Measurements from ENCODE around the gene PARD6B. TPM values are rescaled to one million over a fixed set of nuclear protein-coding genes. Genes with fewer than 3 reads are reported as not detected.
"Not testable (repeated sequence)": the region's sequence is repeated elsewhere in the genome, so short reads cannot be mapped to it uniquely, and the experiment has no call there.

The PARD6B gene
- polyA plus RNA-seq, 1 donor: 10.9 TPM

GRCh38 chr20:50800986-50801746 lies 69.8 kb downstream of the PARD6B start:
- H3K9me3 ChIP-seq (ENCODE audit: control insufficient read depth, low read depth, low read length); H3K4me3 ChIP-seq (ENCODE audit: low read length); H3K27me3 ChIP-seq (ENCODE audit: control insufficient read depth, insufficient read depth, low read length); H3K27ac ChIP-seq (ENCODE audit: low read length); H3K36me3 ChIP-seq (ENCODE audit: control insufficient read depth, insufficient read depth, low read length); DNase-seq; H3K4me1 ChIP-seq (ENCODE audit: control insufficient read depth, insufficient read depth, low read length): not testable (repeated sequence)
- WGBS (ENCODE audit: insufficient coverage, low lambda C conversion rate): 90% methylated on average over 2 of the region's 13 CpGs

DNA sequence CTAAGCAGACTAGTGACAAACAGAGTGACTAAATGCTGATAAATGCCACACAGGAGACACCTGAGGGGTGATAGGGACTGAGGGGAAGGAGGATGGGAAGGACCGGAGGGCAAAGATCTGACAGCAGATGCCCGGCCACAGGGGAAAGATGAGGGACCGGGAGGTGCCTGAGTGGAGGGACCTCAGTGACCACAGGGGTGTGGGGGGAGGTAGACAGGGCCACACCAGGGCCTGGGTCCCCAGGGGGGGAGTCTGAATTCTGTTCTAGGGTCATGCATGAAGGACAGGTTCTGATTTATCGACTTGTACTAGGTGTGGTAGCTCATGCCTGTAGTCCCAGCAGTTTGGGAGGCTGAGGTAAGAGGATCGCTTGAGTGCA lies 70.4 kb downstream of the PARD6B start:
- H3K4me1 ChIP-seq (ENCODE audit: control insufficient read depth, insufficient read depth, low read length): no peaks in the 10 kb centered on the region
- no peak overlapping the region for H3K4me3 ChIP-seq (ENCODE audit: low read length)
- no peaks in the 10 kb centered on the region for H3K9me3 ChIP-seq (ENCODE audit: control insufficient read depth, low read depth, low read length)
- H3K27ac ChIP-seq (ENCODE audit: low read length): no peak overlapping the region
- no peaks in the 10 kb centered on the region for H3K36me3 ChIP-seq (ENCODE audit: control insufficient read depth, insufficient read depth, low read length)
- WGBS (ENCODE audit: insufficient coverage, low lambda C conversion rate): no CpG with 5 or more reads among the region's 5 CpGs
- no peaks in the 10 kb centered on the region for H3K27me3 ChIP-seq (ENCODE audit: control insufficient read depth, insufficient read depth, low read length)
- no peak for DNase-seq

DNA sequence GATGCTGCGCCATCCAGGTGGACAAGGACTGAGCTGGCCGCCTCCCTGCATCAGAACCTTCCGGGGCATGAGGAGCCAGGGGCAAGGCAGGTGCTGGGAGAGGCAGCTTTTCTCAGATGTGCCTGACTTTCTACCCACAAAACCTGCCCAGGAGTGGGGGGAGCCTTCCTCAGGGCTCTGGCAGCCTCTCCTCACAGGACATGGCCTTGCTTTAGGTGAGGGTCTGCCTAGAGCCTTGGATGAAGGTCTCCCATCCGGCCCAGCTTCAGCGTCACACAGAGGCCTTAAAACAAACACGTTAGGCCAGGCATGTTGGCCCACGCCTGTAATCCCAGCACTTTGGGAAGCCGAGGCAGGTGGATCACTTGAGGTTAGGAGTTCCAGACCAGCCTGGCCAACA lies 70.9 kb downstream of the PARD6B start:
- H3K4me1 ChIP-seq (ENCODE audit: control insufficient read depth, insufficient read depth, low read length): no peaks in the 10 kb centered on the region
- DNase-seq: no peak
- no peaks in the 10 kb centered on the region for H3K27me3 ChIP-seq (ENCODE audit: control insufficient read depth, insufficient read depth, low read length)
- H3K9me3 ChIP-seq (ENCODE audit: control insufficient read depth, low read depth, low read length): no peaks in the 10 kb centered on the region
- WGBS (ENCODE audit: insufficient coverage, low lambda C conversion rate): no CpG with 5 or more reads among the region's 8 CpGs
- no peak overlapping the region for H3K27ac ChIP-seq (ENCODE audit: low read length)
- H3K4me3 ChIP-seq (ENCODE audit: low read length): no peak overlapping the region
- H3K36me3 ChIP-seq (ENCODE audit: control insufficient read depth, insufficient read depth, low read length): no peaks in the 10 kb centered on the region

- WGBS (ENCODE audit: insufficient coverage, low lambda C conversion rate): 89% methylated on average over 3 of the region's 11 CpGs
- H3K4me3 ChIP-seq (ENCODE audit: low read length): no peak overlapping the region
- no peaks in the 10 kb centered on the region for H3K4me1 ChIP-seq (ENCODE audit: control insufficient read depth, insufficient read depth, low read length)
- no peak overlapping the region for H3K27ac ChIP-seq (ENCODE audit: low read length)
- no peaks in the 10 kb centered on the region for H3K27me3 ChIP-seq (ENCODE audit: control insufficient read depth, insufficient read depth, low read length)
- H3K36me3 ChIP-seq (ENCODE audit: control insufficient read depth, insufficient read depth, low read length): no peaks in the 10 kb centered on the region
- no peak for DNase-seq
- H3K9me3 ChIP-seq (ENCODE audit: control insufficient read depth, low read depth, low read length): no peaks in the 10 kb centered on the region
Measured at GRCh38 chr20:50804437-50805348, 73.3 kb downstream of the PARD6B start.

- Histone ChIP-seq H3K36me3 (ENCODE audit: control insufficient read depth, insufficient read depth, low read length) (no peaks in the 10 kb centered on the region), H3K9me3 (ENCODE audit: control insufficient read depth, low read depth, low read length) (no peaks in the 10 kb centered on the region), H3K4me1 (ENCODE audit: control insufficient read depth, insufficient read depth, low read length) (no peaks in the 10 kb centered on the region), H3K27me3 (ENCODE audit: control insufficient read depth, insufficient read depth, low read length) (no peaks in the 10 kb centered on the region), H3K4me3 (ENCODE audit: low read length) (no peak overlapping the region), H3K27ac (ENCODE audit: low read length) (no peak overlapping the region)
- no peak for DNase-seq
- no CpG with 5 or more reads among the region's 1 CpG for WGBS (ENCODE audit: insufficient coverage, low lambda C conversion rate)
Measured at GRCh38 chr20:50805349-50805684, 73.9 kb downstream of the PARD6B start.

DNA sequence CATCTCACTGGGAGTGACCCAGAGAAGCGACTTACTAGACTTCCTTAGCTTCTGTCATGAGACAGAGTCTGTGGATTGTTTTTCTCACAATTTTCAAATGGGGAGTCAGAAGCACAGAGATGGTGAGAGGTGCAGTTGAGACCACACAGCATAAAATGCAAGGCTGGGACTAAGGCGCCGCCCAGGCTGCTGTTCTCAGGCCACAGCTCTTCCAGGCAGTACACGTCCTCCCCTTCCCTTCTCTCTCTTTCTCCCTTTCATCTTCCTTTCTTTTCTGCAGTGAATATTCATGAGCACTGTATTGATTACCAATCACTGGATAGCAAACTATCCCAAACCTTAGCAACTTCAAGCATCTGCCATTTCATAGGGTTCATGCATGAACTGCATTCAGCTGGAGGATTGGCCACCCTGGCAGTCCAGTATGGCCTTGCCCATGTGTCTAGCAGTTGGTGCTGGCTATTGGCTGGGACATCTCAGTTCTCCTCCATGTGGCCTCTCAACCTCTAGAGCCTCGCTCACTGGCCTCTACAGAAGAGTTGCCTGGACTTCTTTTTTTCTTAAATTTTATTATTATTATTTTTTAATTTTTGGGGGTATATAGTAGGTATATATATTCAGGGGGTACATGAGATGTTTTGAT lies 74.9 kb downstream of the PARD6B start:
- no peak for DNase-seq
- Histone ChIP-seq H3K9me3 (ENCODE audit: control insufficient read depth, low read depth, low read length) (no peaks in the 10 kb centered on the region), H3K4me3 (ENCODE audit: low read length) (no peak overlapping the region), H3K36me3 (ENCODE audit: control insufficient read depth, insufficient read depth, low read length) (no peaks in the 10 kb centered on the region), H3K27ac (ENCODE audit: low read length) (no peak overlapping the region), H3K27me3 (ENCODE audit: control insufficient read depth, insufficient read depth, low read length) (no peaks in the 10 kb centered on the region), H3K4me1 (ENCODE audit: control insufficient read depth, insufficient read depth, low read length) (no peaks in the 10 kb centered on the region)
- WGBS (ENCODE audit: insufficient coverage, low lambda C conversion rate): no CpG with 5 or more reads among the region's 5 CpGs

Other genes with a start within 250 kb of the PARD6B start
- gene PTPN1, start 221.2 kb upstream of the PARD6B start, polyA plus RNA-seq: 18.4 TPM
- gene RIPOR3, start 40.0 kb upstream of the PARD6B start, polyA plus RNA-seq: 9.3 TPM
- 3.4 TPM for gene BCAS4, start 63.5 kb downstream of the PARD6B start, polyA plus RNA-seq
- 70.7 TPM for gene ADNP, start 199.9 kb downstream of the PARD6B start, polyA plus RNA-seq
- 53.0 TPM for gene DPM1, start 227.0 kb downstream of the PARD6B start, polyA plus RNA-seq
- 3.8 TPM for gene MOCS3, start 227.2 kb downstream of the PARD6B start, polyA plus RNA-seq